LNCaP clone FGC (cell line): ENCODE measurements around the gene OR8D1.

Experiments
- DNase-seq: peaks from one replicate; pipeline ENCODE4 v3.0.0-alpha.2; 2011; ENCODE audit warnings: low read depth
- H3K4me3 ChIP-seq: 2 replicates; pipeline ENCODE4 v1.5.1; 2011; ENCODE audit warnings: mild to moderate bottlenecking, low read depth, low read length, control low read depth
- TF ChIP-seq, protein P1 (sequence below): IDR thresholded peaks from 2 replicates; pipeline ENCODE4 v1.5.1; 2012; ENCODE audit warnings: mild to moderate bottlenecking; ENCODE audit not compliant: control insufficient read depth, insufficient read depth; ENCODE audit errors: extremely low read depth

OR8D1 gene

DNA sequence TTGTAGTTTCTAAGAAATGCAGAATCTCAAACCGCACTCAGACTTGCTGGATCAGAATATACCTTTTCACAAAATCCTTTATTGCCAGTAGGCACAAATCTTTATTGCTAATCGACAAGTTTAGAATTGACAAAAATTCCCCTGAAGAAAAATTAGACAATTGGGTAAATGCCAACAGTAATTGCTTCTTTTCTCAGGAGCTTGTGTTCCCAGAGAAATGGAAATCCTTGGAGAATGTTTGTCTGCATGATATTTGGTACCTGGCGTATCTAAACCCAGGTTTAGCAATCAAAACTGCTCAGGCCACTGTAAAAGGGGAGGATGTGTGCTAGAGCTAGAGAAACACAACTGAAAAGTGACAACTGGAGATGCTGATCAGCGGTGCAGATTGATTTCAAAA is 57.7 kb downstream of the OR8D1 start, which contains the start of gene OR8G5:
OR8G5 (plus strand) TSS at position 301 of the 400 bp plus-strand sequence. CDS start 8,556 bp downstream, outside the sequence.
- H3K4me3 ChIP-seq, result no peak within 1 kb of the TSS
- TF ChIP-seq, protein P1, sequence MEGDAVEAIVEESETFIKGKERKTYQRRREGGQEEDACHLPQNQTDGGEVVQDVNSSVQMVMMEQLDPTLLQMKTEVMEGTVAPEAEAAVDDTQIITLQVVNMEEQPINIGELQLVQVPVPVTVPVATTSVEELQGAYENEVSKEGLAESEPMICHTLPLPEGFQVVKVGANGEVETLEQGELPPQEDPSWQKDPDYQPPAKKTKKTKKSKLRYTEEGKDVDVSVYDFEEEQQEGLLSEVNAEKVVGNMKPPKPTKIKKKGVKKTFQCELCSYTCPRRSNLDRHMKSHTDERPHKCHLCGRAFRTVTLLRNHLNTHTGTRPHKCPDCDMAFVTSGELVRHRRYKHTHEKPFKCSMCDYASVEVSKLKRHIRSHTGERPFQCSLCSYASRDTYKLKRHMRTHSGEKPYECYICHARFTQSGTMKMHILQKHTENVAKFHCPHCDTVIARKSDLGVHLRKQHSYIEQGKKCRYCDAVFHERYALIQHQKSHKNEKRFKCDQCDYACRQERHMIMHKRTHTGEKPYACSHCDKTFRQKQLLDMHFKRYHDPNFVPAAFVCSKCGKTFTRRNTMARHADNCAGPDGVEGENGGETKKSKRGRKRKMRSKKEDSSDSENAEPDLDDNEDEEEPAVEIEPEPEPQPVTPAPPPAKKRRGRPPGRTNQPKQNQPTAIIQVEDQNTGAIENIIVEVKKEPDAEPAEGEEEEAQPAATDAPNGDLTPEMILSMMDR, result no peak
- DNase-seq, result no peak
